ENCODE results near the gene RING1.

DNA sequence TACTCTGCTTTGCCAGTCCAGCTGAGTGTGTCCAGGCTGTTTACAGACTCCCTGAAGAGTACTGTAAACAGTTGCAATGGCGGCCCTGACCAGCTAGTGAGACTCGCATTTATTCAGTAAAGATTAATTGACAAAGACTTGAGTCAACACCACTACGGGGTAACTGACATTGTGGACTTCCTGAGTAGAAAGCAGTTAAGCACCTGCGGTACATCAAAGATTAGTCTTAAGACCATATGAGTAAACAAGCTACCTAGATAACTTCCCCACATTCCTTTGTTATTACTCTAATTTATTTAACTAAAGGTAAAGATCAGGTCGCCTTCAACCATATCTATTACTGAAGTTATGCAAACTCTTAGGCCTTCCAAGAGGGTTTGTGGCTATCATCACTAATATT is 50.7 kb downstream of the RING1 start:
- TF ChIP-seq, protein P1, sequence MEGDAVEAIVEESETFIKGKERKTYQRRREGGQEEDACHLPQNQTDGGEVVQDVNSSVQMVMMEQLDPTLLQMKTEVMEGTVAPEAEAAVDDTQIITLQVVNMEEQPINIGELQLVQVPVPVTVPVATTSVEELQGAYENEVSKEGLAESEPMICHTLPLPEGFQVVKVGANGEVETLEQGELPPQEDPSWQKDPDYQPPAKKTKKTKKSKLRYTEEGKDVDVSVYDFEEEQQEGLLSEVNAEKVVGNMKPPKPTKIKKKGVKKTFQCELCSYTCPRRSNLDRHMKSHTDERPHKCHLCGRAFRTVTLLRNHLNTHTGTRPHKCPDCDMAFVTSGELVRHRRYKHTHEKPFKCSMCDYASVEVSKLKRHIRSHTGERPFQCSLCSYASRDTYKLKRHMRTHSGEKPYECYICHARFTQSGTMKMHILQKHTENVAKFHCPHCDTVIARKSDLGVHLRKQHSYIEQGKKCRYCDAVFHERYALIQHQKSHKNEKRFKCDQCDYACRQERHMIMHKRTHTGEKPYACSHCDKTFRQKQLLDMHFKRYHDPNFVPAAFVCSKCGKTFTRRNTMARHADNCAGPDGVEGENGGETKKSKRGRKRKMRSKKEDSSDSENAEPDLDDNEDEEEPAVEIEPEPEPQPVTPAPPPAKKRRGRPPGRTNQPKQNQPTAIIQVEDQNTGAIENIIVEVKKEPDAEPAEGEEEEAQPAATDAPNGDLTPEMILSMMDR (IDR thresholded peaks at IDR 0.05) = no peak
- no peak for TF ChIP-seq EZH2phosphoT487 (IDR thresholded peaks at IDR 0.05)

All from neural progenitor cell (in vitro differentiated cells).